SK-N-SH (cell line): ENCODE results near the gene BRCA2. TPM values are rescaled to one million over a fixed set of nuclear protein-coding genes. Genes with fewer than 3 reads are reported as not detected.

Source experiments
- CTCF ChIA-PET: fragments of 300-600, 350-600 bp; formaldehyde crosslinking; extraction: SDS; loops from one replicate; lab custom pipeline; 2021; lab: Yijun Ruan, JAX
- POLR2A ChIA-PET: fragments of 350-600 bp; sonication (Branson Sonifier 250); formaldehyde crosslinking; extraction: SDS; loops from one replicate; lab custom pipeline; 2020; ENCODE audit warnings: antibody characterized with exemption, inconsistent platforms; lab: Yijun Ruan, JAX
- DNase-seq: peaks from one replicate; pipeline ENCODE4 v3.0.0; 2012
- H2AFZ ChIP-seq: fragments of 200-600 bp; sonication (generic); 2 replicates; pipeline ENCODE4 v1.8.1; 2016; ENCODE audit warnings: antibody characterized with exemption, mild to moderate bottlenecking, low read depth
- H3F3A ChIP-seq: fragments of 200-600 bp; sonication (generic); replicated peaks from 2 replicates; pipeline ENCODE3; 2016; ENCODE audit warnings: antibody characterized with exemption, mild to moderate bottlenecking; ENCODE audit not compliant: insufficient read depth
- H3K27ac ChIP-seq, 2 experiments: fragments of 200-500 bp in 1 of 2; fragments of 200-600 bp in 1 of 2; sonication (Bioruptor generic) in 1 of 2; sonication (generic), shearing (Covaris generic) in 1 of 2; 2 replicates each; pipeline versions ENCODE4 v1.5.1 to v1.6.1; 2014 to 2016; ENCODE audit warnings: low read depth in 2 of 2, inconsistent platforms in 1 of 2, low read length in 1 of 2, mild to moderate bottlenecking in 1 of 2, mixed read lengths in 1 of 2
- H3K27me3 ChIP-seq: fragments of 200-600 bp; sonication (generic), shearing (Covaris generic); 2 replicates; pipeline ENCODE4 v1.6.1; 2016; ENCODE audit warnings: mixed run types; ENCODE audit not compliant: insufficient read depth
- H3K36me3 ChIP-seq, 2 experiments: fragments of 200-500 bp in 1 of 2; fragments of 200-600 bp in 1 of 2; sonication (Bioruptor generic) in 1 of 2; sonication (generic) in 1 of 2; replicated peaks in 1 of 2; 2 replicates each; pipeline versions ENCODE3 to v1.5.1; 2014 to 2016; ENCODE audit warnings: low read length in 1 of 2, mild to moderate bottlenecking in 1 of 2; ENCODE audit not compliant: insufficient read depth in 2 of 2, control insufficient read depth in 1 of 2
- H3K4me1 ChIP-seq, 2 experiments: fragments of 200-500 bp in 1 of 2; fragments of 200-600 bp in 1 of 2; sonication (Bioruptor generic) in 1 of 2; sonication (generic), shearing (Covaris generic) in 1 of 2; 2 replicates each; pipeline versions ENCODE4 v1.5.1 to v1.6.1; 2014 to 2016; ENCODE audit warnings: low read depth in 1 of 2, low read length in 1 of 2, mixed run types in 1 of 2; ENCODE audit not compliant: insufficient read depth in 2 of 2, control insufficient read depth in 1 of 2
- H3K4me2 ChIP-seq: fragments of 200-600 bp; sonication (generic), shearing (Covaris generic); 2 replicates; pipeline ENCODE4 v1.6.1; 2017; ENCODE audit warnings: mixed run types
- H3K4me3 ChIP-seq, 2 experiments: fragments of 200-500 bp in 1 of 2; fragments of 200-600 bp in 1 of 2; sonication (Bioruptor generic) in 1 of 2; sonication (generic), shearing (Covaris generic) in 1 of 2; 2 replicates each; pipeline versions ENCODE4 v1.5.1 to v1.8.1; 2014 to 2016; ENCODE audit warnings: low read depth in 2 of 2, inconsistent platforms in 1 of 2, low read length in 1 of 2, mild to moderate bottlenecking in 1 of 2, mixed read lengths in 1 of 2, moderate library complexity in 1 of 2
- H3K79me2 ChIP-seq: fragments of 200-600 bp; sonication (generic); 2 replicates; pipeline ENCODE4 v1.8.1; 2017; ENCODE audit warnings: mild to moderate bottlenecking; ENCODE audit not compliant: insufficient read depth
- H3K9ac ChIP-seq: fragments of 200-600 bp; sonication (generic); 2 replicates; pipeline ENCODE4 v1.6.1; 2017; ENCODE audit warnings: mixed run types
- H3K9me2 ChIP-seq: fragments of 200-600 bp; sonication (generic); 2 replicates; pipeline ENCODE4 v1.6.1; 2017; ENCODE audit warnings: mixed run types
- H3K9me3 ChIP-seq: fragments of 200-600 bp; sonication (generic); 2 replicates; pipeline ENCODE4 v1.6.1; 2017; ENCODE audit warnings: mixed run types, mild to moderate bottlenecking, moderate library complexity
- H4K20me1 ChIP-seq: fragments of 200-600 bp; sonication (generic); 2 replicates; pipeline ENCODE4 v1.6.1; 2017; ENCODE audit warnings: mild to moderate bottlenecking, mixed run types; ENCODE audit not compliant: insufficient read depth
- FOSL2 ChIP-seq: IDR thresholded peaks from 2 replicates; pipeline ENCODE4 v1.4.0; 2012; ENCODE audit warnings: low read depth, mild to moderate bottlenecking, moderate library complexity, borderline replicate concordance
- JUND ChIP-seq: IDR thresholded peaks from 2 replicates; pipeline ENCODE4 v1.4.0; 2012
- NFIC ChIP-seq: IDR thresholded peaks from 2 replicates; pipeline ENCODE4 v1.4.0; 2012; ENCODE audit warnings: borderline replicate concordance
- NRF1 ChIP-seq: IDR thresholded peaks from 2 replicates; pipeline ENCODE4 v1.6.1; 2012; ENCODE audit warnings: low read depth, mild to moderate bottlenecking, low read length
- POLR2AphosphoS5 ChIP-seq: IDR thresholded peaks from 2 replicates; pipeline ENCODE4 v1.6.1; 2012; ENCODE audit warnings: low read depth, low read length
- RCOR1 ChIP-seq: fragments of 150-350 bp; IDR thresholded peaks from 2 replicates; pipeline ENCODE4 v1.6.1; 2017; ENCODE audit warnings: antibody characterized with exemption, low read length
- RXRA ChIP-seq: IDR thresholded peaks from 2 replicates; pipeline ENCODE4 v1.4.0; 2012; ENCODE audit warnings: low read depth, mild to moderate bottlenecking, borderline replicate concordance
- TCF12 ChIP-seq: IDR thresholded peaks from 2 replicates; pipeline ENCODE4 v1.4.0; 2012
- TEAD4 ChIP-seq: IDR thresholded peaks from 2 replicates; pipeline ENCODE4 v1.4.0; 2012; ENCODE audit warnings: mild to moderate bottlenecking, borderline replicate concordance; ENCODE audit not compliant: insufficient read depth
- WGBS: methylation state at CpG from one replicate; pipeline ENCODE4 v1.1.6; 2017; ENCODE audit warnings: low lambda C conversion rate; 5-methylcytosine and 5-hydroxymethylcytosine counted together
- polyA plus RNA-seq, 3 experiments: library from polyadenylated mRNA; depleted of rRNA; stranded (reverse); fragments of >200 nt; gene quantifications; 2 replicates each; pipeline ENCODE4 v1.2.3, GENCODE V29; 2012
- TF ChIP-seq, protein P1 (sequence below): fragments of 150-350 bp; IDR thresholded peaks from 2 replicates; pipeline ENCODE4 v1.6.1; 2017; ENCODE audit warnings: antibody characterized with exemption, low read length, low read depth, borderline replicate concordance
- TF ChIP-seq, protein P2 (sequence below): fragments of 200-600 bp; sonication (generic); IDR thresholded peaks from 2 replicates; pipeline ENCODE4 v1.6.1; 2017; ENCODE audit warnings: antibody characterized with exemption, mild to moderate bottlenecking, moderate library complexity
- TF ChIP-seq, protein P3 (sequence below): IDR thresholded peaks from 2 replicates; pipeline ENCODE4; 2012

The BRCA2 gene
- polyA plus RNA-seq, 1 of the 3 experiments (the other 2 are of a cell fraction), result 1.6 TPM

DNA sequence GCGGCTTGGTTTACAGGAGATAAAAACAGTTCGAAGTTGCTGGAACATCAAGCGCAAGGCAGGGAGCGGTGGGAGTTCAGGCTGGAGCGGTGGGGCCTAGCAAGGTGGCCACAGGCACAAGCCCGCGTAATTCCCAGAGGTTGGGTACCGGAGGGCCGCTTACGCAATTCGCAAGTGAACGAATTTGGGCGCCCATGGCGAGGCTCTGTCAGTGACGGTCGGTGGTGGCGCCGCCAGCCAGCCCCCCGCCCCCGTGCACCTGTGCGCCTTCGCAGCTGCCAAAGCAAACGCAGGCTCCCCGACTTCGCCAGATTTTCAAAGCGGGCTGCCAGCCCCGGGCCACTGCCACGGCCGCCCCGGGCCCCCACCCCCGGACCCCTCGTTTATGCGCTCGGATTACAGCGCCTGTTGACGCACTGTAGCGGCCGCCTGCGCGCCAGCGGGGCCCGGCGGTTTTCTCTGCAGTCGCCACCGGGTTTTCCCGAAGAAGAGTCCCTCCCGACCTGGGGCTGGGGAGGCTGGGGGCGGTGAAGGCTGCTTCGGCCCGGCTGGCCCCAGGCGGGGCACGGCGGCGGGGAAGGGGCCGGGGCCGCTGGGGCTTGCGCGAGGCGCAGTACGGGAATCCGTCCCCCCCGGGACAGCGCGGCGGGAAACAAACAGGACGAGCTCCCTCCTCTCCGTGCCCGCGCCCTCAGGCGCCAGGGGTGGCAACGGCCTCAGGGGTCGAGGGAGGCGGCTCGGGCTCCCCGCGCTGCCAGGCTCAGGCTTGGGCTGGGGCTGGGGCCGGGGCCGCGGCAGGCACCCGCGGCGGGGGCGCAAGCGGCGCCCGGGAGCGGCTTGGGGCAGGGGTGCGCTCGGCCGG lies 111.9 kb downstream of the BRCA2 start:
- peak; percentile 80 for DNase-seq
- H3K9ac ChIP-seq, result peak overlapping the region; percentile 48; the same call in 1 of the 2 replicates
- CTCF ChIA-PET, result interaction anchor here (0.8 to 1.2 kb wide), 4 partner anchors 16 to 52 kb away, joined by 3 to 4 read pairs (median 3); no protein-coding TSS in a partner anchor
- no peaks in the 10 kb centered on the region for H4K20me1 ChIP-seq
- peak overlapping the region; percentile 89 for H3K4me2 ChIP-seq
- no peak overlapping the region for H3K27ac ChIP-seq
- H3K79me2 ChIP-seq, result no peaks in the 10 kb centered on the region
- H3K9me3 ChIP-seq, result no peaks in the 10 kb centered on the region
- peak overlapping the region; percentile 93 for H2AFZ ChIP-seq
- TF ChIP-seq, protein P1, sequence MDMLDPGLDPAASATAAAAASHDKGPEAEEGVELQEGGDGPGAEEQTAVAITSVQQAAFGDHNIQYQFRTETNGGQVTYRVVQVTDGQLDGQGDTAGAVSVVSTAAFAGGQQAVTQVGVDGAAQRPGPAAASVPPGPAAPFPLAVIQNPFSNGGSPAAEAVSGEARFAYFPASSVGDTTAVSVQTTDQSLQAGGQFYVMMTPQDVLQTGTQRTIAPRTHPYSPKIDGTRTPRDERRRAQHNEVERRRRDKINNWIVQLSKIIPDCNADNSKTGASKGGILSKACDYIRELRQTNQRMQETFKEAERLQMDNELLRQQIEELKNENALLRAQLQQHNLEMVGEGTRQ, result no peak
- TF ChIP-seq TEAD4 (no peak), RCOR1 (no peak), JUND (no peak), NRF1 (no peak), FOSL2 (no peak), NFIC (no peak), RXRA (no peak), TCF12 (no peak), POLR2AphosphoS5 (no peak)
- TF ChIP-seq, protein P2, sequence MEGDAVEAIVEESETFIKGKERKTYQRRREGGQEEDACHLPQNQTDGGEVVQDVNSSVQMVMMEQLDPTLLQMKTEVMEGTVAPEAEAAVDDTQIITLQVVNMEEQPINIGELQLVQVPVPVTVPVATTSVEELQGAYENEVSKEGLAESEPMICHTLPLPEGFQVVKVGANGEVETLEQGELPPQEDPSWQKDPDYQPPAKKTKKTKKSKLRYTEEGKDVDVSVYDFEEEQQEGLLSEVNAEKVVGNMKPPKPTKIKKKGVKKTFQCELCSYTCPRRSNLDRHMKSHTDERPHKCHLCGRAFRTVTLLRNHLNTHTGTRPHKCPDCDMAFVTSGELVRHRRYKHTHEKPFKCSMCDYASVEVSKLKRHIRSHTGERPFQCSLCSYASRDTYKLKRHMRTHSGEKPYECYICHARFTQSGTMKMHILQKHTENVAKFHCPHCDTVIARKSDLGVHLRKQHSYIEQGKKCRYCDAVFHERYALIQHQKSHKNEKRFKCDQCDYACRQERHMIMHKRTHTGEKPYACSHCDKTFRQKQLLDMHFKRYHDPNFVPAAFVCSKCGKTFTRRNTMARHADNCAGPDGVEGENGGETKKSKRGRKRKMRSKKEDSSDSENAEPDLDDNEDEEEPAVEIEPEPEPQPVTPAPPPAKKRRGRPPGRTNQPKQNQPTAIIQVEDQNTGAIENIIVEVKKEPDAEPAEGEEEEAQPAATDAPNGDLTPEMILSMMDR, result no peak
- TF ChIP-seq, protein P3, sequence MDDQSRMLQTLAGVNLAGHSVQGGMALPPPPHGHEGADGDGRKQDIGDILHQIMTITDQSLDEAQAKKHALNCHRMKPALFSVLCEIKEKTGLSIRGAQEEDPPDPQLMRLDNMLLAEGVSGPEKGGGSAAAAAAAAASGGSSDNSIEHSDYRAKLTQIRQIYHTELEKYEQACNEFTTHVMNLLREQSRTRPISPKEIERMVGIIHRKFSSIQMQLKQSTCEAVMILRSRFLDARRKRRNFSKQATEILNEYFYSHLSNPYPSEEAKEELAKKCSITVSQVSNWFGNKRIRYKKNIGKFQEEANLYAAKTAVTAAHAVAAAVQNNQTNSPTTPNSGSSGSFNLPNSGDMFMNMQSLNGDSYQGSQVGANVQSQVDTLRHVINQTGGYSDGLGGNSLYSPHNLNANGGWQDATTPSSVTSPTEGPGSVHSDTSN, result no peak
- no peaks in the 10 kb centered on the region for H3F3A ChIP-seq
- WGBS, result 18% methylated on average over 22 of the region's 90 CpGs
- H3K36me3 ChIP-seq, result peaks cover 0 to 3% of the 10 kb centered on the region in 2 experiments
- POLR2A ChIA-PET, result no interaction called here
- no peaks in the 10 kb centered on the region for H3K9me2 ChIP-seq
- H3K4me3 ChIP-seq, result peak overlapping the region; percentile 71 to 83
- no peaks in the 10 kb centered on the region for H3K27me3 ChIP-seq
- H3K4me1 ChIP-seq, result peaks cover 0 to 14% of the 10 kb centered on the region in 2 experiments; a peak in 2 of 4 replicates
